GM08714 (cell line): ENCODE results near the gene MICAL3.

ENCODE experiments used
- H3K4me3 ChIP-seq: fragments of 200-500 bp; sonication (Bioruptor generic); 2 replicates; pipeline ENCODE4 v1.5.1; 2014; ENCODE audit warnings: mild to moderate bottlenecking, low read length, inconsistent platforms
- ZNF274 ChIP-seq: IDR thresholded peaks from 2 replicates; pipeline ENCODE4 v1.6.1; 2012; ENCODE audit warnings: mild to moderate bottlenecking, low read depth, low read length

The MICAL3 gene

GRCh38 chr22:17817079-17817478, 207.3 kb downstream of the MICAL3 start:
- TF ChIP-seq ZNF274: no peak
- H3K4me3 ChIP-seq: no peak overlapping the region

DNA sequence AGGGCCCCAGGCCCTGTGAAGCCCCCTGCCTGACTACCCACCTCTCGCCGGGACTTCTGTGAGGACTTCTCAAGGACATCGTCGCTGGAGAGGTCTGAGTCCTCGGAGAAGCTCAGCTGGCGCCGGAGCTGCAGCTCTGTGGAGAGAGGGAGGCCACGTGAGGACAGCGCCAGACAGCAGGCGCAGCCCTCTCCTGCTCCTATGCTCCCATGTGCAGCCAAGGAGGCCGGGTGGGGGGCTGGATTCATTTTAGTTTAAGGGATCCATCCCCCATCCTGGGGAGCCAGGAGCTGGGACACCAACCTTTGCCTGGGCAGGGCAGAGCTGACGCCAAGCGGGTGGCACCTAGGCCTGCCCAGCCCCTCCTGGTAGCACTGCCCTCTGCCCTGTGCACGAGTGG, 207.7 kb downstream of the MICAL3 start:
- no peak for TF ChIP-seq ZNF274
- H3K4me3 ChIP-seq: no peak overlapping the region

- TF ChIP-seq ZNF274: no peak
Observed at GRCh38 chr22:17815703-17816254, 208.6 kb downstream of the MICAL3 start.

DNA sequence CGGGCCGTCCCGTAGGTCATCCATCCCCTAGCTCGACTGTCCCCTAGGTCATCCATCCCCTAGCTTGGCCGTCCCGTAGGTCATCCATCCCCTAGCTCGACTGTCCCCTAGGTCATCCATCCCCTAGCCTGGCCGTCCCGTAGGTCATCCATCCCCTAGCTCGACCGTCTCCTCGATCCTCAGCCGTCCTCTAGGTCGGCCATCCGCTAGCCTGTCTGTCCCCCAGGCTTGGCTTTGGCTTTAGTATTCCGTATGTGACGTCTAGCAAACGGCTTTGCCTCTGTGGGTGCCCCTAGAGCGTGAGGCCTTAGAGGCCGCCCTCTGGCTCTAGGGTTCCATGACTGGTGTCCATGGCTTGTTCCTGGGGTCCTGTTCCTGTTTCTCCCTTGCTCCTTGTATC, 209.5 kb downstream of the MICAL3 start:
- H3K4me3 ChIP-seq: no peak overlapping the region
- TF ChIP-seq ZNF274: no peak

More at GRCh38 chr22:17815703-17816254, 208.6 kb downstream of the MICAL3 start:
- H3K4me3 ChIP-seq: no peak overlapping the region

DNA sequence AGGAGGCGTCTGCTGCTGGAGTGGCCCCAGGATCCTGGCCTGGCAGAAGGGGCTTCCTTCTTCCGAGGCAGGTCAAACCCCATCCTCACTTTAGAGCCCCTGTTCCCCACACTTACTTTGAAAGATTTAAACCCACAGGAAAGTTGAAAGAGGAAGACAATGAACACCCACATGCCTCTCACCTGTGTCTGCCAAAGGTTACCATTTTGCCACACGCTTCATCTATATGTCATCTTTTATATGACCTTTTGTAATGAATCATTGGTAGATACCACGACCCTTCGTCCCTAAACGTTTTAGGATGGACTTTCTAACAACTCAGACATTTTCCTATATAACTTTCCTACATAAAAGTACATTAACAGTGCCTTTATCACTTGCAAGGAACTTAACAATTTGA, 210.3 kb downstream of the MICAL3 start:
- no peak for TF ChIP-seq ZNF274
- no peak overlapping the region for H3K4me3 ChIP-seq

- no peak for TF ChIP-seq ZNF274
- no peak overlapping the region for H3K4me3 ChIP-seq
Observed at GRCh38 chr22:17811119-17811518, 213.2 kb downstream of the MICAL3 start.

- H3K4me3 ChIP-seq: no peak overlapping the region
- no peak for TF ChIP-seq ZNF274
Observed at GRCh38 chr22:17810570-17811116, 213.7 kb downstream of the MICAL3 start.

GRCh38 chr22:17808693-17809403, 215.5 kb downstream of the MICAL3 start:
- TF ChIP-seq ZNF274: no peak
- H3K4me3 ChIP-seq: no peak overlapping the region

GRCh38 chr22:17807578-17808410, 216.6 kb downstream of the MICAL3 start:
- H3K4me3 ChIP-seq: no peak overlapping the region
- no peak for TF ChIP-seq ZNF274

GRCh38 chr22:17807086-17807485, 217.3 kb downstream of the MICAL3 start:
- TF ChIP-seq ZNF274: no peak
- H3K4me3 ChIP-seq: no peak overlapping the region

- TF ChIP-seq ZNF274: no peak
- no peak overlapping the region for H3K4me3 ChIP-seq
Observed at GRCh38 chr22:17806437-17806836, 217.9 kb downstream of the MICAL3 start.

- no peak overlapping the region for H3K4me3 ChIP-seq
- no peak for TF ChIP-seq ZNF274
Observed at GRCh38 chr22:17804331-17805080, 219.9 kb downstream of the MICAL3 start.

- H3K4me3 ChIP-seq: no peak overlapping the region
- TF ChIP-seq ZNF274: no peak
Observed at GRCh38 chr22:17803609-17804270, 220.6 kb downstream of the MICAL3 start.
